ENCODE measurements around the gene DDX42. TPM values are rescaled to one million over a fixed set of nuclear protein-coding genes. Genes with fewer than 3 reads are reported as not detected.

DDX42 gene
- total and polyA plus RNA-seq, 9 of the 15 experiments (the other 6 are each of a cell fraction or from before 2014, with no cell fraction given): 16.5 to 149 (median 87.6) TPM

DNA sequence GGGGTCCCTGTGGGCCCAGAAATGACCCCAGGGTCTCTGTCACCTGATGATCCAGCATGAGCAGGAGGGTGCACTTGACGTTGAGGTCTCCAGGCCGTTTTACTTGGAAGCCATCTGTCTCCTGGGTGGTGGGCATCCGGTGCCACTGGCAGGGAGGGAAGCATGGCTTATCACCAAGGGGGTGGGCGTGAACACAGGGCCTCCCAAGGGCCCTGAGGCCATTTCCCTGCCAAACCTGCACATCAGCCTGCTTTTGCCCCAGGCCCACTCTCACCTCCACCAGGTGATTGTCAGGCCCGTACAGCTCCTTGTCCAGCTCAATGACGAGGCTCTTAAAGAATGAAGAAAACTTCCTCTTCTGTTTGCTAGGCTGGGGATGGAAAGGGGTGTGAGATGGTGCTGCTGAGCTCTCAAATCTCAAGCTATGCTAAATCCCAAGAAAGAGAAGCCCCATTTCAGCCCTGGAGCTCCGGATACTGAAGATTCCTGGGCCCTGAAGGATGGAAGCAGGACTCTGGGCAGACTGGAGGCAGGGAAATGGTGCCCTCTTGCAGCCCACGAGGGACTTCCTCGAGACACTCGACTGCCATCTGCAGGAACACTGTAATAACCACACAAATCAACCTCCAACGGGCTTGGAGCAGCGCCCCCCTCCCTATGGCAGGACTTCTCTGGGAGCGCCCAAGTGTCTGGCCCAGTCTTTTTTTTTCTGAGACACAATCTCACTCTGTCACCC lies 60.6 kb downstream of the DDX42 start (continued):
- TF ChIP-seq ATF1 (CRISPR knock-in tag; IDR thresholded peaks at IDR 0.05) (no peak), ATF1 (tag; IDR thresholded peaks at IDR 0.05) (no peak), ZNF445 (CRISPR knock-in tag; IDR thresholded peaks at IDR 0.05; ENCODE audit: low read depth) (no peak), MTA3 (IDR thresholded peaks at IDR 0.05; ENCODE audit: borderline replicate concordance) (0 out of 2 replicates have a peak, but pooled peaks have one; percentile 44)

- Histone ChIP-seq H3K9me1 (ENCODE audit: control insufficient read depth, insufficient read depth, low read length) (no peaks in the 10 kb centered on the region), H3K79me2 (ENCODE audit: control insufficient read depth, insufficient read depth, low read length) (peaks cover 32% of the 10 kb centered on the region), H3K4me1 (replicated peaks in 1 of 2; ENCODE audit: control insufficient read depth in 2 of 2, insufficient read depth in 2 of 2, low read length in 2 of 2) (peaks cover 3 to 30% of the 10 kb centered on the region in 2 experiments; a peak in 4 of 5 replicates), H3K9ac (ENCODE audit: insufficient read depth in 1 of 2, low read depth in 2 of 2, low read length in 2 of 2) (no peak overlapping the region), H3K27ac (ENCODE audit: extremely low read depth, low read depth, low read length) (no peak overlapping the region), H3K9me3 (replicated peaks; ENCODE audit: control insufficient read depth, insufficient read depth, low read depth, low read length) (no peaks in the 10 kb centered on the region), H3K4me3 (no peak overlapping the region), H3K4me2 (ENCODE audit: insufficient read depth, low read length) (no peak overlapping the region), H3K36me3 (ENCODE audit: control insufficient read depth, insufficient read depth, low read length) (peaks cover 83% of the 10 kb centered on the region), H2AFZ (ENCODE audit: low read depth, low read length) (no peak overlapping the region), H4K20me1 (replicated peaks; ENCODE audit: control insufficient read depth, insufficient read depth, low read length) (no peaks in the 10 kb centered on the region), H3K27me3 (ENCODE audit: control insufficient read depth in 2 of 2, insufficient read depth in 2 of 2, low read length in 2 of 2) (no peaks in the 10 kb centered on the region)
- FAIRE-seq (no peak), ATAC-seq (no peak), DNase-seq (ENCODE audit: extremely low read depth in 1 of 4, low spot score in 3 of 4) (no peak)
- intact Hi-C loops (cut with micrococcal nuclease) (loop anchor here (10.0 kb wide), 1 partner anchor 140 kb away; no protein-coding TSS in a partner anchor), in situ Hi-C loops (cut with MboI) (loop anchor here (25.0 kb wide), 1 partner anchor 398 kb away; the partner anchor contains the start of gene CYB561)
- CTCF ChIA-PET (ENCODE audit: low intra/inter-chr PET ratio): interaction anchor here (1.1 to 2.4 kb wide), 3 partner anchors 137 to 410 kb away, joined by 3 to 7 read pairs (median 3); no protein-coding TSS in a partner anchor
- BruUV-seq (replicated peaks): no TSS peak
- POLR2A ChIA-PET: interaction anchor here (2.2 kb wide), 1 partner anchor 9 kb away, joined by 6 read pairs; the partner anchor contains the start of gene PSMC5
- 83% methylated on average over 8 of the region's 9 CpGs for WGBS (ENCODE audit: insufficient coverage, low coverage, missing lambda C conversion rate)
- TF ChIP-seq, protein P1, sequence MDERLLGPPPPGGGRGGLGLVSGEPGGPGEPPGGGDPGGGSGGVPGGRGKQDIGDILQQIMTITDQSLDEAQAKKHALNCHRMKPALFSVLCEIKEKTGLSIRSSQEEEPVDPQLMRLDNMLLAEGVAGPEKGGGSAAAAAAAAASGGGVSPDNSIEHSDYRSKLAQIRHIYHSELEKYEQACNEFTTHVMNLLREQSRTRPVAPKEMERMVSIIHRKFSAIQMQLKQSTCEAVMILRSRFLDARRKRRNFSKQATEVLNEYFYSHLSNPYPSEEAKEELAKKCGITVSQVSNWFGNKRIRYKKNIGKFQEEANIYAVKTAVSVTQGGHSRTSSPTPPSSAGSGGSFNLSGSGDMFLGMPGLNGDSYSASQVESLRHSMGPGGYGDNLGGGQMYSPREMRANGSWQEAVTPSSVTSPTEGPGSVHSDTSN (CRISPR knock-in tag; IDR thresholded peaks at IDR 0.05; ENCODE audit: low read depth): no peak
- TF ChIP-seq, protein P1 (tag; conservative IDR thresholded peaks at IDR 0.05; ENCODE audit: low read depth): peak; percentile 27; the same call in 1 of the 2 replicates
- TF ChIP-seq CTCF (IDR thresholded peaks at IDR 0.05 in 2 of 3, conservative IDR thresholded peaks at IDR 0.05 in 1 of 3; ENCODE audit: insufficient read depth in 2 of 3, low read depth in 1 of 3, low read length in 3 of 3): no peak
- TF ChIP-seq ZNF655 (CRISPR knock-in tag; IDR thresholded peaks at IDR 0.05): no peak
- TF ChIP-seq NR0B1 (IDR thresholded peaks at IDR 0.05; ENCODE audit: partially characterized antibody): no peak
- no peak for TF ChIP-seq DDX20 (tag; IDR thresholded peaks at IDR 0.05; ENCODE audit: low read depth)
- TF ChIP-seq KHSRP (IDR thresholded peaks at IDR 0.05): no peak
- TF ChIP-seq ATF7 (IDR thresholded peaks at IDR 0.05): peak; percentile 2; the same call in 1 of the 2 replicates
Observed at GRCh38 chr17:63835167-63835720, 61.3 kb downstream of the DDX42 start.
